Colonic mucosa (tissue), 4 donors: ENCODE measurements around the gene ZNF211. TPM values are rescaled to one million over a fixed set of nuclear protein-coding genes. Genes with fewer than 3 reads are reported as not detected.

Source experiments
- DNase-seq: peaks from one replicate; pipeline ENCODE4 v3.0.0-alpha.2; 2020
- H3K27ac ChIP-seq: fragments of 200-600 bp; one replicate; pipeline ENCODE4 v1.8.0; 2021
- H3K27me3 ChIP-seq: fragments of 200-600 bp; one replicate; pipeline ENCODE4 v1.8.0; 2021
- H3K36me3 ChIP-seq: fragments of 200-600 bp; one replicate; pipeline ENCODE4 v1.8.0; 2021
- H3K4me1 ChIP-seq: fragments of 200-600 bp; one replicate; pipeline ENCODE4 v1.8.0; 2021; ENCODE audit warnings: mild to moderate bottlenecking
- H3K4me3 ChIP-seq: fragments of 200-600 bp; one replicate; pipeline ENCODE4 v1.8.0; 2021
- H3K9ac ChIP-seq, 2 donors: one replicate each; pipeline ENCODE4 v1.7.0; 2013; ENCODE audit warnings: control low read depth in 2 of 2, low read depth in 2 of 2, low read length in 2 of 2
- H3K9me3 ChIP-seq: fragments of 200-600 bp; one replicate; pipeline ENCODE4 v1.8.0; 2021
- intact Hi-C: fragments of 100-400 bp; cut with DNase I; formaldehyde crosslinking; loops from one replicate; pipeline ENCODE4 v1.14.1; 2022
- total RNA-seq, 2 donors: library from RNA; stranded (reverse); fragmentation: NEBNext Ultra II Directional in 1 of 2; extraction: Animal tissue kit (Norgen Biotek cat#: 25700) in 1 of 2; gene quantifications; one replicate each; pipeline ENCODE4 v1.2.1, GENCODE V29; 2021
- TF ChIP-seq, protein P1 (sequence below): fragments of 200-600 bp; IDR thresholded peaks from one replicate; pipeline ENCODE4 v1.8.0; 2022; ENCODE audit warnings: antibody characterized with exemption, mild to moderate bottlenecking
- donor health status: healthy.
- donor health status: DM: no; HTN: no; CAD: no.
- donor health status: DM: no; HTN: no; CAD: no.

Gene ZNF211
- total RNA-seq, 2 donors from 2014 or later, result 6.0 to 6.1 TPM

DNA sequence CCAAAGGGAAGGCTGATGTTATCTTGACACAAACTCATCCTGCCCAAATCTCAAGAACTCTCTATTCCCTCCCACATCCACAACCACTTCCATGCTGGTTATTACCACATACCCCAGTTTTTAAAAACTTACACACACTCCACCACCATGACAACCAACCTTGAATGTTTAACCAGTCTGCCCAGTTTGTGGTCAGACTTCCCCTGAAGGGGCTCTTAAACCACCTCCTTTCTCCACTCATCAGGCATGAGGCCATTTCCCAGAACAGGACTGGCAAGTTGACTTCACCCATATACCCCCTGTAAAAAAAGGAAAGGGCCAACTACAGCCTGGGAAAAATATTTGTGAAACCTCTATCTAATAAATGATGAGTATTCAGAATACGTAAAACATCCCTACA is 23.4 kb downstream of the ZNF211 start:
- no peak overlapping the region for H3K27ac ChIP-seq
- DNase-seq, result no peak
- no peaks in the 10 kb centered on the region for H3K4me1 ChIP-seq
- TF ChIP-seq, protein P1, sequence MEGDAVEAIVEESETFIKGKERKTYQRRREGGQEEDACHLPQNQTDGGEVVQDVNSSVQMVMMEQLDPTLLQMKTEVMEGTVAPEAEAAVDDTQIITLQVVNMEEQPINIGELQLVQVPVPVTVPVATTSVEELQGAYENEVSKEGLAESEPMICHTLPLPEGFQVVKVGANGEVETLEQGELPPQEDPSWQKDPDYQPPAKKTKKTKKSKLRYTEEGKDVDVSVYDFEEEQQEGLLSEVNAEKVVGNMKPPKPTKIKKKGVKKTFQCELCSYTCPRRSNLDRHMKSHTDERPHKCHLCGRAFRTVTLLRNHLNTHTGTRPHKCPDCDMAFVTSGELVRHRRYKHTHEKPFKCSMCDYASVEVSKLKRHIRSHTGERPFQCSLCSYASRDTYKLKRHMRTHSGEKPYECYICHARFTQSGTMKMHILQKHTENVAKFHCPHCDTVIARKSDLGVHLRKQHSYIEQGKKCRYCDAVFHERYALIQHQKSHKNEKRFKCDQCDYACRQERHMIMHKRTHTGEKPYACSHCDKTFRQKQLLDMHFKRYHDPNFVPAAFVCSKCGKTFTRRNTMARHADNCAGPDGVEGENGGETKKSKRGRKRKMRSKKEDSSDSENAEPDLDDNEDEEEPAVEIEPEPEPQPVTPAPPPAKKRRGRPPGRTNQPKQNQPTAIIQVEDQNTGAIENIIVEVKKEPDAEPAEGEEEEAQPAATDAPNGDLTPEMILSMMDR, result no peak
- no peaks in the 10 kb centered on the region for H3K9me3 ChIP-seq
- H3K4me3 ChIP-seq, result no peak overlapping the region
- H3K36me3 ChIP-seq, result no peaks in the 10 kb centered on the region
- H3K27me3 ChIP-seq, result no peaks in the 10 kb centered on the region
- intact Hi-C loops, result no loop called here
- no peak overlapping the region for H3K9ac ChIP-seq

DNA sequence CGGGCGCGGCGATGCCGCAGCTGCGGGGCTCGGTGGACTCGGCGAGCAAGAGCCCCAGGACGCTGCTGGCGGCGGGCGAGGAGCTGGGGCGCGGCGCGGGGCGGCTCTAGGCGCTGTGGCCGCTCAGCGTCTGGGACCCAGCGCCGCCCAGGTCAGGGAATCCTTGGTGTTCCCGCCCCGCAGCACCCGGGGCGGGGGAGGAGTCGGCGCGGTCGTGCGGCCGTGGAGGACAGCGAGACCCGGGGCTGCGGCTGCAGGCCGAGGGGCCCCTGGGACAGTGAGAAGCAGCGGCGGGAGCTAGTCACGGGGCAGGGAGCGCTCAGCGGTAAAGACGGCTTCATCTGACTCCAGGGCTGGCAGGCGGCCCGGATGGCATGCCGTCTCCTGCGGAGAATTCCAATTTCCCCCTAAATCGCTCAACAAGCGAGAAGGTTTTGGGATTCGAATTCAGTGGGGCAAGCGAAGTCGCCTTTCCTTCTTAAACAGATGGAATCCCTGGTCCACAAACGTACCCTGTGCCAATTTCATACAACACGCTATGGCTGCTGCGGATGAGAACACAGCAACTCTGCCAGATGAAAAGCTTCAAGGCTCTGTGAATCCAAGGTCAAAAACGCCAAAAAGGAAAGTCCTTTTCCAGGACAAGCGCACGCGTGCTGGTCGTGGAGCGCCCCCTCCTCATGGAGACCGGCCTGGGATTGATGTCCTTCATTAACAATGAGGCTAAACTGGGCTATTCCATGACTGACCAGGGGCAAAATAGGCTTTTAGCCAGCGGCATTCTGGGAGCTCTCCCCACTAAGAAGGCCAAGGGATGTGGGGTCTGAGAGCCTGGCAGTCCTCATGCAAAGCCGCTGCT is 31.5 kb downstream of the ZNF211 start:
- TF ChIP-seq, protein P1, result no peak

DNA sequence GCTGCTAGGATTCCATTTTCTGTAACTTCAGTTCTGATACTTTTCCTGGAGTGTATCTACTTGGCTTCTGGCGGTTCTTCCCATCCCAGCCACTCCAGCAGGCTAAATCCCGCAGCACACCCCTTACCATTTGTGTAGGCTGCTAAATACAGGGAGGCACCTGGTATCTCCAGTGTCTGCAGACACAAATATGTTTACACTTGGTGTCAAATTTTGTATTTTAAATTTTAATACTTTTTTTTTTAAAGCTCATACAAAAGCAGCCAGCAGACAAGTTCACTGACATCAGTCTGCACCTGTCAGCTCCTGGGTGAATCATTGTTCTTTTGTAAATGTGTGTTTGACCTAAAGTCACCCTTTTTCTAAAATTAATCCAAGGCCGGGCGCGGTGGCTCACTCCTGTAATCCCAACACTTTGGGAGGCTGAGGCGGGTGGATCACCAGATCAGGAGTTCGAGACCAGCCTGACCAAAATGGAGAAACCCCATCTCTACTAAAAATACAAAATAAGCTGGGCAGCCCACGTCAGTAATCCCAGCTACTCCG is 32.4 kb downstream of the ZNF211 start:
- no peaks in the 10 kb centered on the region for H3K4me1 ChIP-seq
- no peaks in the 10 kb centered on the region for H3K9me3 ChIP-seq
- H3K27me3 ChIP-seq, result no peaks in the 10 kb centered on the region
- no peak overlapping the region for H3K9ac ChIP-seq
- TF ChIP-seq, protein P1, result no peak
- no peak overlapping the region for H3K27ac ChIP-seq
- H3K4me3 ChIP-seq, result no peak overlapping the region
- no peaks in the 10 kb centered on the region for H3K36me3 ChIP-seq
- intact Hi-C loops, result no loop called here
- DNase-seq, result no peak

More for the DNA sequence above, 31.5 kb downstream of the ZNF211 start:
- H3K9ac ChIP-seq, result peak overlapping the region in 1 of 2 donors; percentile 56
- intact Hi-C loops, result no loop called here
- no peaks in the 10 kb centered on the region for H3K27me3 ChIP-seq
- H3K27ac ChIP-seq, result no peak overlapping the region
- no peaks in the 10 kb centered on the region for H3K4me1 ChIP-seq
- DNase-seq, result peak; percentile 47
- H3K4me3 ChIP-seq, result peak overlapping the region; percentile 38
- H3K9me3 ChIP-seq, result no peaks in the 10 kb centered on the region
- H3K36me3 ChIP-seq, result no peaks in the 10 kb centered on the region

DNA sequence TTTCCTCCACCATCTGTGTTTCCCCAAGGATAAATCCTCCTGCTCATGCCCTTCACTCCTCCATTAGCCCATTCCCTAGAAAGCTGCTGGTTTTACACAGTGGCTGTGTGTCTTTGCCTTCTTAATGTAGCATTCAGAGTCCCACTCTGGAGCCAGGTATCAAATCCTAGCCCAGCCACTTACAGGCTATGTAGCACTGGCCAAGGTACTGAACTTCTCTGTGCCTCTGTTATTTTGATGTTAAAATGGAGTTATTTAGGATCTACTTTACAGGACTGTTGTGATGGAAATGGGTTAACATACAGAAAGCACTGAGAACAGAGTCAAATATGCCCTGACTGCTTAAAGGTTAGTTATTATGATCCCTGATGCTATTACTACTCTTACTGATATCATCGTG is 34.3 kb downstream of the ZNF211 start:
- TF ChIP-seq, protein P1, result no peak
- no peak overlapping the region for H3K9ac ChIP-seq
- H3K27ac ChIP-seq, result no peak overlapping the region
- H3K9me3 ChIP-seq, result no peaks in the 10 kb centered on the region
- H3K4me1 ChIP-seq, result no peaks in the 10 kb centered on the region
- no peaks in the 10 kb centered on the region for H3K36me3 ChIP-seq
- H3K27me3 ChIP-seq, result no peaks in the 10 kb centered on the region
- intact Hi-C loops, result no loop called here
- no peak overlapping the region for H3K4me3 ChIP-seq
- no peak for DNase-seq

DNA sequence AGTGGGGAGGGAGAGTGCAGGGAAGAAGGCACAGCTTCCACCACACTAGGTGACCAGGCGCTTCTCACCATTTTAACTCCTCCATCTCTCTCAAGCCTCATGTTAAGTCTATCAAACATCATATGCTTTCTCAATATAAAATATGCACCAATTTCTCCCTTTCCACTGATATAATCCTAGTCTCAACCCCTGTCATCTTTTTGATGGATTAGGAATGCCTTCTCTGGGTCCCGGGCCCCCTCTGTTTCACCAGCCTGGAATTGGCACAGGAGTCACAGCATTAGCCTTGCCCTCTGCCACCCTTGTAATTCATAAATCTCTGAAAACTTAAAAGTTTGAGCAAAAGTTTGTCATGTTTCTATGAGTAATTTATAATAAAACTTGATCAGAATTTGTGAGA is 35.7 kb downstream of the ZNF211 start, which contains the start of gene ZSCAN4:
Gene ZSCAN4, plus strand, starts transcription at position 301 of the 400 bp plus-strand sequence. CDS start 7,211 bp downstream, outside the sequence.
- Histone ChIP-seq H3K27ac (no peak within 1 kb of the TSS), H3K36me3 (no peaks in the 10 kb centered on the region), H3K9ac (no peak within 1 kb of the TSS), H3K27me3 (no peaks in the 10 kb centered on the region), H3K9me3 (no peaks in the 10 kb centered on the region), H3K4me3 (no peak within 1 kb of the TSS), H3K4me1 (no peaks in the 10 kb centered on the region)
- intact Hi-C loops, result no loop called here
- no peak for DNase-seq
- TF ChIP-seq, protein P1, result no peak
